ENCODE data around the gene HELT.
A peak's percentile ranks its signal among the peaks of the same experiment; 100 is the strongest.
"Not testable (repeated sequence)": the region's sequence is repeated elsewhere in the genome, so short reads cannot be mapped to it uniquely, and the experiment has no call there.

HELT gene, protein sequence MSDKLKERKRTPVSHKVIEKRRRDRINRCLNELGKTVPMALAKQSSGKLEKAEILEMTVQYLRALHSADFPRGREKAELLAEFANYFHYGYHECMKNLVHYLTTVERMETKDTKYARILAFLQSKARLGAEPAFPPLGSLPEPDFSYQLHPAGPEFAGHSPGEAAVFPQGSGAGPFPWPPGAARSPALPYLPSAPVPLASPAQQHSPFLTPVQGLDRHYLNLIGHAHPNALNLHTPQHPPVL

DNA sequence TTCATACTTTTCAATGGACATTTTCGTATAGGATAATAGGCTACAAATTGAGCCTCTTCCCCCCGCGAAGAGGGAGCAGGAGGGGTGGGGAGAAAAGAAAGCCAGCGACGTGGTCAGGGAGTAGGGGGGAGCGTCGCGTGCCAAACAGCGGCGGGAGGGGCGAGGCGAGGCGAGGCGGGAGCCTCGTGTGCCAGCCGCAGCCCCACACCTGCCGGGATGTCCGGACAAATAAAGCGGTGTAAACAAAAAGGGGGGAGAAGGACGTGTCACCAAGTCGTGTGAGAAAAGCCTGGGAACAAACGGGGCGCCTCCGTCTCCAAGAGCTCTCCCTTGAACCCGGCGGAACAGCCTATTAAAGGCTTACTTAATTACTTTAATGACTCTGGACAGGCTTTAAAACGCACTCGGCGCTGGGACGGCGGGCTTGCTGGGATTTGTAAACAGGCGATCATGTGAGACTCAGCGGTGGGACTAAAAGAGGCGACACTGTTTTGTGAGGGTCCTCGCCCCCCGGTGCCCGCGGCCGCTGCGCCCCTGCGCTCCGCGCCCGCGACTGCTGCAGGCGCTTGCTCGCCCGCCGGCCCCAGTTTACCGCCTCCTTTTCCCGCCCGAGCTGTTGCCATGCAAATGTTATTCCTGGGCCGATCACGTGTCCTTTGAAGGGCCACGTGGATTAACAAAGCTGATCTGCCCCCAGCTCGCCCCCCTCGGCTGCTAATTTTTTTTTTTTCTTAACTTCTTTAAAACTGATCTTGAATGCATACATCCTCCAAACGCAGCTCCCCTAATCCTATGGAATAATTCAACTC lies at the start of gene HELT:
TSS of gene HELT (plus strand) at position 527 of the 809 bp plus-strand sequence. CDS start 439 bp downstream, outside the sequence.
- H3K36me3 ChIP-seq (ENCODE audit: control insufficient read depth in 2 of 2, insufficient read depth in 2 of 2, low read length in 2 of 2) = no peaks in the 10 kb centered on the region
- H3K27me3 ChIP-seq (ENCODE audit: control insufficient read depth in 2 of 2, insufficient read depth in 2 of 2, low read length in 2 of 2) = peaks cover 41 to 83% of the 10 kb centered on the region in 2 donors
- H3K27ac ChIP-seq (ENCODE audit: low read depth in 2 of 2, low read length in 2 of 2) = no peak within 1 kb of the TSS
- H3K4me1 ChIP-seq (ENCODE audit: control insufficient read depth in 2 of 2, insufficient read depth in 2 of 2, low read length in 2 of 2) = no peaks in the 10 kb centered on the region
- H3K9me3 ChIP-seq (ENCODE audit: control insufficient read depth in 2 of 2, low read length in 2 of 2) = no peaks in the 10 kb centered on the region
- no peak within 1 kb of the TSS for H3K9ac ChIP-seq (ENCODE audit: low read depth in 1 of 2, low read length in 2 of 2)
- H3K4me3 ChIP-seq (ENCODE audit: low read length in 2 of 2) = no peak within 1 kb of the TSS

DNA sequence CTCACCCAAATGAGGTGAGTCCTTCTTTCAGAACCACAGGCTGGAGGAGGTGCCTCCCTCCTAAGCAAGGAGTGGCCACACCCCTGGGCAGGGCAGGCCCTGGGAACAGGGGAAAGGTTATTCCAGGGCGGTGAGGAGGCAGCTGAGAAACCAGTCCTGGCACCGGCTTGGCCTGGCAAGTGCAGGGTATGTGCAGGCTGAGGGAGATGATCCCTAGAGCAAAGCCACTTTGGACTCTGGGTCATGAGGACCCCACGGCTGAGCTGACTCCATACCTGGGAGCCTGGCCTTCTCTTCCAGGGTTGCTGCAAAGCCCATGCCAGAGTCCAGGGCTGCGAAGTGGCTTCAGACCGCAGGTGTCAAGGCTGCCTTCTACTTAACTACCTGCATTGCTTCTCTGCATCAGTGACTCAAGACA lies 49.5 kb upstream of the HELT start:
- H3K27ac ChIP-seq (ENCODE audit: low read depth in 2 of 2, low read length in 2 of 2) = peak overlapping the region; percentile 48 to 69
- H3K27me3 ChIP-seq (ENCODE audit: control insufficient read depth in 2 of 2, insufficient read depth in 2 of 2, low read length in 2 of 2) = no peaks in the 10 kb centered on the region
- peaks cover 9 to 10% of the 10 kb centered on the region in 2 donors for H3K4me1 ChIP-seq (ENCODE audit: control insufficient read depth in 2 of 2, insufficient read depth in 2 of 2, low read length in 2 of 2)
- H3K4me3 ChIP-seq (ENCODE audit: low read length in 2 of 2) = no peak overlapping the region
- H3K36me3 ChIP-seq (ENCODE audit: control insufficient read depth in 2 of 2, insufficient read depth in 2 of 2, low read length in 2 of 2) = no peaks in the 10 kb centered on the region
- peak overlapping the region in 1 of 2 donors; percentile 50 for H3K9ac ChIP-seq (ENCODE audit: low read depth in 1 of 2, low read length in 2 of 2)
- H3K9me3 ChIP-seq (ENCODE audit: control insufficient read depth in 2 of 2, low read length in 2 of 2) = no peaks in the 10 kb centered on the region

DNA sequence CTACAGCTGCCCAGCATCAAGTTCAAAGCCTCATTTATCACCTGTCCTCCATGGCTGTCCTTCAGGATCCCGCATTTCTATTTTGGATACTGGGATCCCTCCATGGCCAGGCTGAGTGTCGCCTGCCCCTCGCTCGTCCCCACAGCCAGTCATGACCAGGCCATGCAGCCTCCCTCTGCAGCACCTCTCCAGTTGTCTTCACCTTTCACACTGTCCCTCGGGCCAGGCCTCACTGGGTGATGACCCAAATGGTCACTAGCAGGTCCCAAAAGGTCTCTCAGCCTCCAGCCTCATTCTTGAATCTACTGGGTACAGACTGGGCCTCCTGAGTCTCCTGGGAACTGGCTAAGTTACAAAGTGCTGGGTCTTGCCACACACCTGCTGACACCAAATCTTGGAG lies 48.7 kb upstream of the HELT start:
- H3K4me1 ChIP-seq (ENCODE audit: control insufficient read depth in 2 of 2, insufficient read depth in 2 of 2, low read length in 2 of 2) = peaks cover 9 to 10% of the 10 kb centered on the region in 2 donors
- no peaks in the 10 kb centered on the region for H3K36me3 ChIP-seq (ENCODE audit: control insufficient read depth in 2 of 2, insufficient read depth in 2 of 2, low read length in 2 of 2)
- no peaks in the 10 kb centered on the region for H3K9me3 ChIP-seq (ENCODE audit: control insufficient read depth in 2 of 2, low read length in 2 of 2)
- H3K4me3 ChIP-seq (ENCODE audit: low read length in 2 of 2) = no peak overlapping the region
- no peak overlapping the region for H3K27ac ChIP-seq (ENCODE audit: low read depth in 2 of 2, low read length in 2 of 2)
- H3K9ac ChIP-seq (ENCODE audit: low read depth in 1 of 2, low read length in 2 of 2) = no peak overlapping the region
- no peaks in the 10 kb centered on the region for H3K27me3 ChIP-seq (ENCODE audit: control insufficient read depth in 2 of 2, insufficient read depth in 2 of 2, low read length in 2 of 2)

DNA sequence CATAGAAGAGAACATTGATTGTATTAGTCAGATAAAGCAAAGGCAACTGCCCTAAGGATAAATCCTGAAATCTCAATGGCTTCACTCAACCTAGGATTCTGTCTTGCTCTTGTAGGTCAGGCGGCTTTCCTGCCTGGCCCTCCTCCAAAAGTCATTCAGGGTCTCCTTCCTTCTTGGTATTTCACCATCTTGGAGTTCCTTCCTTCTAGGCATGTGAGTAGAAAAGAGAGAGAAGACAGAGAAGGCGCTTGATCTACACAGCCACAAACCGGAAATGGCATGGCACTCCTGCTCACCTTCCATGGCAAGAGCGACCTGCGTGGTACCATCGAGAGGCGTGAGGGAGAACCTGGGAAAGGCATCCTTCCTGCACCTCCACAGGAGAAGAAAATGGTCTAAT lies 45.3 kb upstream of the HELT start:
- Histone ChIP-seq H3K9ac (ENCODE audit: low read depth in 1 of 2, low read length in 2 of 2) (no peak overlapping the region), H3K27ac (ENCODE audit: low read depth in 2 of 2, low read length in 2 of 2) (no peak overlapping the region), H3K9me3 (ENCODE audit: control insufficient read depth in 2 of 2, low read length in 2 of 2) (no peaks in the 10 kb centered on the region), H3K36me3 (ENCODE audit: control insufficient read depth in 2 of 2, insufficient read depth in 2 of 2, low read length in 2 of 2) (no peaks in the 10 kb centered on the region), H3K4me3 (ENCODE audit: low read length in 2 of 2) (no peak overlapping the region), H3K27me3 (ENCODE audit: control insufficient read depth in 2 of 2, insufficient read depth in 2 of 2, low read length in 2 of 2) (no peaks in the 10 kb centered on the region), H3K4me1 (ENCODE audit: control insufficient read depth in 2 of 2, insufficient read depth in 2 of 2, low read length in 2 of 2) (peaks cover 9 to 10% of the 10 kb centered on the region in 2 donors)

DNA sequence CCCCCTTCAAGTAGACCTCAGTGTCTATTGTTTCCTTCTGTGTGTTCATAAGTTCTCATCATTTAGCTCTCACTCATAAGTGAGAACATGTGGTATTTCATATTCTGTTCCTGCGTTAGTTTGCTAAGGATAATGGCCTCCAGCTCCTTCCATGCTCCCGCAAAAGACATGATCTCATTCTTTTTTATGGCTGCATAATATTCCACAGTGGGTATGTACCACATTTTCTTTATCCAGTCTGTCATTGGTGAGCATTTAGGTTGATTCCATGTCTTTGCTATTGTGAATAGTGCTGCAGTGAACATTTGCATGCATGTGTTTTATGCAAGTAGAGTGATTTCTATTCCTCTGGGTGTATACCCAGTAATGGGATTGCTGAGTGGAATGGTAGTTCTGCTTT lies 41.9 kb upstream of the HELT start:
- not testable (repeated sequence) for H3K36me3 ChIP-seq (ENCODE audit: control insufficient read depth in 2 of 2, insufficient read depth in 2 of 2, low read length in 2 of 2); H3K4me3 ChIP-seq (ENCODE audit: low read length in 2 of 2); H3K27ac ChIP-seq (ENCODE audit: low read depth in 2 of 2, low read length in 2 of 2); H3K4me1 ChIP-seq (ENCODE audit: control insufficient read depth in 2 of 2, insufficient read depth in 2 of 2, low read length in 2 of 2); H3K27me3 ChIP-seq (ENCODE audit: control insufficient read depth in 2 of 2, insufficient read depth in 2 of 2, low read length in 2 of 2); H3K9ac ChIP-seq (ENCODE audit: low read depth in 1 of 2, low read length in 2 of 2); H3K9me3 ChIP-seq (ENCODE audit: control insufficient read depth in 2 of 2, low read length in 2 of 2)

DNA sequence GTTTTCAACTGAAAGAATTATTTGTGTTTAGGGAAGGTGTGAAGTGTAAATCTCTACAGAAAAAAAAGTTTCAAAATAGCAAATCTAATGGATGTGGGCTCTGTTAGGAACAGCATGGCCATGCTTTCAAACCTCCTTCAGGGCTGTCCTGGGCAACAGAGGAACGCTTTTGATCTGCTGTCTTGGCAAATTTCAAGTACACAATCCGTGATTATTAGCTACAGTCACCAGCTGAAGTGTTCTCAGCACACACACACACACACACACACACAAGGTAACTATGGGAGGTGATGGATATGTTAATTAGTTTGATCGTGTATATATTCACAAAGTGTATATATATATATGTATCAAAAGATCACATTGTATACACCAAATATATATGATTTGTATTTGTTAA lies 40.5 kb upstream of the HELT start:
- no peak overlapping the region for H3K9ac ChIP-seq (ENCODE audit: low read depth in 1 of 2, low read length in 2 of 2)
- H3K4me3 ChIP-seq (ENCODE audit: low read length in 2 of 2) = no peak overlapping the region
- no peak overlapping the region for H3K27ac ChIP-seq (ENCODE audit: low read depth in 2 of 2, low read length in 2 of 2)
- H3K36me3 ChIP-seq (ENCODE audit: control insufficient read depth in 2 of 2, insufficient read depth in 2 of 2, low read length in 2 of 2) = no peaks in the 10 kb centered on the region
- H3K9me3 ChIP-seq (ENCODE audit: control insufficient read depth in 2 of 2, low read length in 2 of 2) = no peaks in the 10 kb centered on the region
- H3K4me1 ChIP-seq (ENCODE audit: control insufficient read depth in 2 of 2, insufficient read depth in 2 of 2, low read length in 2 of 2) = no peaks in the 10 kb centered on the region
- H3K27me3 ChIP-seq (ENCODE audit: control insufficient read depth in 2 of 2, insufficient read depth in 2 of 2, low read length in 2 of 2) = peaks cover 0 to 3% of the 10 kb centered on the region in 2 donors

DNA sequence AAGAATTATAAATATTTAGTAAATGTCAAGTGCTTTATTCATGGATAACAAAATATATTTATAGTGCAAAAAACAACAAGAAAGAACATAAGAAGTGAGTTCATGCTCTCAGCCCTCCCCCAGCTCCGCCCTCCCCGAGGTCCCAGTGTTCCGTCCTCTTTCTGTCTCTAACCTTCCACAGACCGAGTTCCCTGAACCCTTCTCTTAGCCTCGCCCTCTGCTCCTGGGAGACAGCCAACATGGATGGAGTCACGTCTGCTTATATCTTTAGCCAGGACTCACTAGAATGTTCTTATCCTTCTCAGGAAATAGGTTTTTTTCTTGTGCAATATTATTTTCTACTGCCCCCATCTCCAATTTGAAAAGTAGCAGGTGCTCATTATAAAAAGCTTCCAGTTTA lies 40.1 kb upstream of the HELT start:
- Histone ChIP-seq H3K9me3 (ENCODE audit: control insufficient read depth in 2 of 2, low read length in 2 of 2) (no peaks in the 10 kb centered on the region), H3K4me3 (ENCODE audit: low read length in 2 of 2) (no peak overlapping the region), H3K27ac (ENCODE audit: low read depth in 2 of 2, low read length in 2 of 2) (no peak overlapping the region), H3K27me3 (ENCODE audit: control insufficient read depth in 2 of 2, insufficient read depth in 2 of 2, low read length in 2 of 2) (peaks cover 0 to 3% of the 10 kb centered on the region in 2 donors), H3K9ac (ENCODE audit: low read depth in 1 of 2, low read length in 2 of 2) (no peak overlapping the region), H3K36me3 (ENCODE audit: control insufficient read depth in 2 of 2, insufficient read depth in 2 of 2, low read length in 2 of 2) (no peaks in the 10 kb centered on the region), H3K4me1 (ENCODE audit: control insufficient read depth in 2 of 2, insufficient read depth in 2 of 2, low read length in 2 of 2) (peaks cover 0 to under 1% of the 10 kb centered on the region in 2 donors)

DNA sequence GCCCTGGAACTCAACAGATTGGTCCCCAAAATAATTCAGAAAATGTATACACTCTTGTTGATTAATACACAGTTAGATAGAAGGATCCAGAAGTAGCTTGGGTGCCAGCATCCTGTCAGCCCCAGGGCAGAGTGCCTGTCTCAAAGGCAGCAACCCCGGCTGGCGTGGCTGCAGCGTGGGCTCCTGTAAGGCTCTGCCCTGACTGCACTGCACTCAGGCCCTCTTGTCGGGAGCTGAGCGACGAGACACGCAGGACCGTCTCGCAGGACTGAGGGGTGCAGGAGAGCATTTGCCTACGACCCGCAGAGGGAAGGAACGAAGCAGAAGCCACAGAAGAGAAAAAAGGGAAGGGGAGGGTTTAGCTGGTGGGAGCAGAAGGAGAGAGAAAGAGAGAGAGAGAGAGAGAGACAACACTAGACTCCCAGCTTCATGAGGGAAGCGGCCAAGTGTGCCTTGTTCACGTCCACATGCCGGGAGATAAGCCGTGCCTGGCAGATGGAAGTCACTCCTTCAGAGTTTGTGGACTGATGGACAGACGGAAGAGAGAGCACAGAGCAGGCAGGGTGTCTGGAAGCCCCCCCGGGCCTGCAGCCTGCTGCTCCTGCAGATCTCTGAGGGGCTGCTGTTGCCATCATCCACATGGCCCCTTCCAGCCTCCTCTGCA lies 38.7 kb upstream of the HELT start:
- H3K36me3 ChIP-seq (ENCODE audit: control insufficient read depth in 2 of 2, insufficient read depth in 2 of 2, low read length in 2 of 2) = no peaks in the 10 kb centered on the region
- no peak overlapping the region for H3K4me3 ChIP-seq (ENCODE audit: low read length in 2 of 2)
- peaks cover 0 to 7% of the 10 kb centered on the region in 2 donors for H3K4me1 ChIP-seq (ENCODE audit: control insufficient read depth in 2 of 2, insufficient read depth in 2 of 2, low read length in 2 of 2)
- H3K27ac ChIP-seq (ENCODE audit: low read depth in 2 of 2, low read length in 2 of 2) = no peak overlapping the region
- H3K9ac ChIP-seq (ENCODE audit: low read depth in 1 of 2, low read length in 2 of 2) = no peak overlapping the region
- peaks cover 0 to 3% of the 10 kb centered on the region in 2 donors for H3K27me3 ChIP-seq (ENCODE audit: control insufficient read depth in 2 of 2, insufficient read depth in 2 of 2, low read length in 2 of 2)
- H3K9me3 ChIP-seq (ENCODE audit: control insufficient read depth in 2 of 2, low read length in 2 of 2) = no peaks in the 10 kb centered on the region

DNA sequence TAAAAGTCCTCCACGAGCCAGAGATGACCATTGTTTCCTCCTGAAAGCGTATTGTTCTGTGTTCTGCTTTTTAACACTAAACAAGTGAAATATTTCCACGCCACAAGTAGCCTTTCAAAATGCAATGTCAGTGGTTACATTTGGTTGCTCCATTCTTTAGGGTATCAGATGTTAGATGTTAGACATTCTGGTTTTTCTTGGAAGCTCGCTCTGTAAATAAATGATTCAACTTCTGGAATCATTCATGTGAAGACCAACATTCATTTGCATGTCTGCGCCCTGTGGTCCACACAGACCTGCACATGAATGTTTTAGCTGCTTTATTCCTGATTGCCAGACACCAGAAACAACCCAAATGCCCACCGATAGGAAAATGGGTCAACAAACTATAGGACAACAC lies 38.0 kb upstream of the HELT start:
- peaks cover 0 to 7% of the 10 kb centered on the region in 2 donors for H3K4me1 ChIP-seq (ENCODE audit: control insufficient read depth in 2 of 2, insufficient read depth in 2 of 2, low read length in 2 of 2)

More for the DNA sequence above, 38.0 kb upstream of the HELT start:
- Histone ChIP-seq H3K27me3 (ENCODE audit: control insufficient read depth in 2 of 2, insufficient read depth in 2 of 2, low read length in 2 of 2) (peaks cover 0 to 3% of the 10 kb centered on the region in 2 donors), H3K4me3 (ENCODE audit: low read length in 2 of 2) (no peak overlapping the region), H3K36me3 (ENCODE audit: control insufficient read depth in 2 of 2, insufficient read depth in 2 of 2, low read length in 2 of 2) (no peaks in the 10 kb centered on the region), H3K9me3 (ENCODE audit: control insufficient read depth in 2 of 2, low read length in 2 of 2) (no peaks in the 10 kb centered on the region), H3K27ac (ENCODE audit: low read depth in 2 of 2, low read length in 2 of 2) (no peak overlapping the region), H3K9ac (ENCODE audit: low read depth in 1 of 2, low read length in 2 of 2) (no peak overlapping the region)
